Tibial nerve (tissue), 4 donors: ENCODE data around the gene SELPLG. TPM values are rescaled to one million over a fixed set of nuclear protein-coding genes. Genes with fewer than 3 reads are reported as not detected.

Source experiments
- DNase-seq, 2 donors: peaks; one replicate each; pipeline ENCODE4 v3.0.0-alpha.2; 2019; ENCODE audit warnings: low spot score in 2 of 2
- H3K27ac ChIP-seq, 4 donors: fragments of 200-600 bp; sonication (generic) in 3 of 4; one replicate each; pipeline ENCODE4 v1.5.1; 2017 to 2019; ENCODE audit warnings: mild to moderate bottlenecking in 1 of 4
- H3K27me3 ChIP-seq, 2 donors: fragments of 200-600 bp; sonication (generic) in 1 of 2; one replicate each; pipeline versions ENCODE4 v1.5.1 to v1.6.0; 2017 to 2019
- H3K36me3 ChIP-seq, 3 donors: fragments of 200-600 bp; sonication (generic); one replicate each; pipeline ENCODE4 v1.5.1; 2018 to 2019
- H3K4me1 ChIP-seq, 4 donors: fragments of 200-600 bp; sonication (generic) in 3 of 4; one replicate each; pipeline ENCODE4 v1.5.1; 2017 to 2019
- H3K4me3 ChIP-seq, 4 donors: fragments of 200-600 bp; sonication (generic) in 3 of 4; one replicate each; pipeline ENCODE4 v1.5.1; 2017 to 2019; ENCODE audit warnings: mild to moderate bottlenecking in 1 of 4, moderate library complexity in 1 of 4
- H3K9me3 ChIP-seq, 4 donors: fragments of 200-600 bp; sonication (generic) in 3 of 4; one replicate each; pipeline ENCODE4 v1.5.1; 2017 to 2019
- EP300 ChIP-seq, 2 donors: sonication (generic); formaldehyde crosslinking; IDR thresholded peaks; one replicate each; pipeline ENCODE4 v1.6.1; 2017; ENCODE audit warnings: antibody characterized with exemption in 2 of 2, mild to moderate bottlenecking in 1 of 2
- POLR2A ChIP-seq, 2 donors: fragments of 450-650 bp; IDR thresholded peaks; one replicate each; pipeline ENCODE4 v1.6.1; 2017; ENCODE audit warnings: antibody characterized with exemption in 2 of 2, mild to moderate bottlenecking in 2 of 2, moderate library complexity in 2 of 2
- WGBS, 2 donors: methylation state at CpG; one replicate each; pipeline ENCODE4 v1.1.5; 2018; 5-methylcytosine and 5-hydroxymethylcytosine counted together
- total RNA-seq, 4 donors: library from RNA; depleted of rRNA; stranded (reverse); fragments of >200 nt; gene quantifications; one replicate each; pipeline ENCODE4 v1.1.0, GENCODE V29; 2016
- TF ChIP-seq, protein P1 (sequence below), 5 experiments: fragments of 200-600 bp in 3 of 5; fragments of 450-650 bp in 2 of 5; sonication (generic) in 3 of 5; IDR thresholded peaks; one replicate each; pipeline ENCODE4 v1.5.1; 2016 to 2019; ENCODE audit warnings: antibody characterized with exemption in 5 of 5, mild to moderate bottlenecking in 3 of 5, moderate library complexity in 2 of 5

Gene SELPLG
- total RNA-seq, 4 donors from 2014 or later, result 4.5 to 15.1 (median 9.2) TPM

DNA sequence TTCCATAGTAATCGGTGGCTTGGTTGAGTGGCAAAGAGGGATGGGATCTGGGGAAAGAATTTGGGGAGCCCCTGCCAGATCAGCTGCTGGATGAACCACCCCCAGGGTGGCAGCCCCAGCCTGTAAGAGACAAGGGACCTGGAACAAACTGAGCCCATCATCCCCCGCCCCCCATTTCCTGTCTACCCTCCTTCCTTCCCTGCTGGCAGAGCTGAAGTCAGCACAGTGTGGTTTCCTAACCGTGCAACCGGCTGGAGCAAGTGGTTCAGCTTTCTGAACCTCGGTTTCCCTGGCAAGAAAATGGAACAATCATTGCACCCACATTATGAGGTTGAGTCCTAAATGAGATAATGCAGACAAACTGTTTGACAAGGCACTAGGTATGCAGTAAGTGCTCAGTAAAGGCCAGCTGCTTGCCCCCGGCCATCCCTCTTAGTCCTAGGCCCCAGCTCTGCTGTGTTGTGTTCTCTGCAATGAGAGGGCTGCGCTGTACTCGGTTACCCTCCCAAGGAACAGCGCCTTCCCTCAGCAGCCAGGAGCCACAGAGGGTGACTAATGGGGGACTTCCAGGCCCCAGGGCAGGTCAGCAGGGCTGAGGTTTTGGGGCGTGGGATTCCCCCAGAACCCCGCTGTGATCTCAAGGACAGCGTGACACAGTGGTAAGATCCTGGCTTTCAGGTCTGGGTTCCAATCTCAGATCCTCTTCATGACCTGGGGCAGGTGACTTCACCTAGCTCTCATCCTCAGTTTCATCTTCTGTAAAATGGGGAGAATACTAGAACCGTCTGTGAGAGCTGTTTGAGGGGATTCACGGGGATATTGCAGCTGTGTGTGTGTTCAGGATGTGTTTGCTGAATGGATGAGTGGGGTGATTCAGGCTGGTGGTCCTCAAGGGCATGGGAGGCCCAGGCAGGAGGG is 16.5 kb downstream of the SELPLG start:
- DNase-seq, result no peak
- Histone ChIP-seq H3K4me1 (peaks cover 0 to 37% (median 7%) of the 10 kb centered on the region in 4 donors), H3K4me3 (no peak overlapping the region), H3K9me3 (peaks cover 0 to 6% (median 0%) of the 10 kb centered on the region in 4 donors), H3K36me3 (no peaks in the 10 kb centered on the region), H3K27me3 (no peaks in the 10 kb centered on the region), H3K27ac (peak overlapping the region in 1 of 4 donors; percentile 31)
- no peak for TF ChIP-seq POLR2A (IDR thresholded peaks at IDR 0.05)
- TF ChIP-seq EP300 (IDR thresholded peaks at IDR 0.05), result no peak
- TF ChIP-seq, protein P1, sequence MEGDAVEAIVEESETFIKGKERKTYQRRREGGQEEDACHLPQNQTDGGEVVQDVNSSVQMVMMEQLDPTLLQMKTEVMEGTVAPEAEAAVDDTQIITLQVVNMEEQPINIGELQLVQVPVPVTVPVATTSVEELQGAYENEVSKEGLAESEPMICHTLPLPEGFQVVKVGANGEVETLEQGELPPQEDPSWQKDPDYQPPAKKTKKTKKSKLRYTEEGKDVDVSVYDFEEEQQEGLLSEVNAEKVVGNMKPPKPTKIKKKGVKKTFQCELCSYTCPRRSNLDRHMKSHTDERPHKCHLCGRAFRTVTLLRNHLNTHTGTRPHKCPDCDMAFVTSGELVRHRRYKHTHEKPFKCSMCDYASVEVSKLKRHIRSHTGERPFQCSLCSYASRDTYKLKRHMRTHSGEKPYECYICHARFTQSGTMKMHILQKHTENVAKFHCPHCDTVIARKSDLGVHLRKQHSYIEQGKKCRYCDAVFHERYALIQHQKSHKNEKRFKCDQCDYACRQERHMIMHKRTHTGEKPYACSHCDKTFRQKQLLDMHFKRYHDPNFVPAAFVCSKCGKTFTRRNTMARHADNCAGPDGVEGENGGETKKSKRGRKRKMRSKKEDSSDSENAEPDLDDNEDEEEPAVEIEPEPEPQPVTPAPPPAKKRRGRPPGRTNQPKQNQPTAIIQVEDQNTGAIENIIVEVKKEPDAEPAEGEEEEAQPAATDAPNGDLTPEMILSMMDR (IDR thresholded peaks at IDR 0.05), result no peak
- 77 to 79% methylated on average over 14 of the region's 14 CpGs for whole genome bisulfite sequencing, 2 donors

DNA sequence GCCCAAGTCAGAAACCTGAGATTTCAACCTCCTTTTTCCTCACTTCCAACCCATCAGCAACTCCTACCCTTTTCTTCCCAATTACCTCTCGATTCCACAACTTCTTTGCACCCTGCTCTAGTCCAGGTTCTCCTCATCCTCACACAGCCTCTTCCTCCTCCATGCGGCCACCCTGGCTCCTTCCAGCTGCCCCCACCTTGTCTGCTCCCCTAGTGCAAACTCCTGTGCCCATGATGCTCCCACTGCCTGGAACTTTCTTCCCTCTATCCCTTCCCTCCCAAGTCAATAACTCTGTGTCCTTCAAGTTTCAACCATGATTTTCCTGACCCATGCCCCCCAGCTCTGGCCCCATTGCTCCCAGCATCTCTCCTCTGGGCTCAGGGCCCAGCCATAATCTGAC is 17.3 kb downstream of the SELPLG start:
- TF ChIP-seq EP300 (IDR thresholded peaks at IDR 0.05) (no peak), POLR2A (IDR thresholded peaks at IDR 0.05) (no peak)
- TF ChIP-seq, protein P1 (IDR thresholded peaks at IDR 0.05), result no peak
- no peak for DNase-seq
- H3K4me1 ChIP-seq, result peaks cover 0 to 37% (median 7%) of the 10 kb centered on the region in 4 donors
- H3K27me3 ChIP-seq, result no peaks in the 10 kb centered on the region
- H3K27ac ChIP-seq, result no peak overlapping the region
- no peak overlapping the region for H3K4me3 ChIP-seq
- no peaks in the 10 kb centered on the region for H3K36me3 ChIP-seq
- WGBS, 2 donors, result 96 to 99% methylated on average over 2 of the region's 2 CpGs
- peaks cover 0 to 6% (median 0%) of the 10 kb centered on the region in 4 donors for H3K9me3 ChIP-seq

DNA sequence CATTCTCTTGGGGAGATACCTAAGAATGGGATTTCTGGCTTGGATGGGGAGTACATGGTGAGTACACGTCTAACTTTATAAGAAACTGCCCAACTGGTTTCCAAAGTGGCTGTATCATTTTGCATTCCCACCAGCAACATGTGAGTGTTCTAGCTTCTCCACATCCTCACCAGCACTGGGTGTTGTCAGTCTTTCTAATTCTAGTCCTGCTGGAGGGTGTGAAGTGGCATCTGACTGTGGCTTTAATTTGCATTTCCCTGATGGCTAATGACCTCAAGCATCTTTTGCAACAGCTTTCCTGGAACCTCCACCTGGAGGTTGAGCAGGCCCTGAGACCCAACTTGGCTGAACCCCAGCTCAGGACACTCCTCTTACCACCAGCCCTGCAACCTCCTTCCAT is 17.8 kb downstream of the SELPLG start:
- no peak overlapping the region for H3K4me3 ChIP-seq
- 67 to 86% methylated on average over 1 of the region's 1 CpG for WGBS, 2 donors
- no peak overlapping the region for H3K27ac ChIP-seq
- TF ChIP-seq EP300 (IDR thresholded peaks at IDR 0.05) (no peak), POLR2A (IDR thresholded peaks at IDR 0.05) (no peak)
- TF ChIP-seq, protein P1 (IDR thresholded peaks at IDR 0.05), result no peak
- no peak for DNase-seq
- H3K27me3 ChIP-seq, result no peaks in the 10 kb centered on the region
- peaks cover 0 to 37% (median 7%) of the 10 kb centered on the region in 4 donors for H3K4me1 ChIP-seq
- H3K9me3 ChIP-seq, result peaks cover 0 to 6% (median 0%) of the 10 kb centered on the region in 4 donors
- no peaks in the 10 kb centered on the region for H3K36me3 ChIP-seq

DNA sequence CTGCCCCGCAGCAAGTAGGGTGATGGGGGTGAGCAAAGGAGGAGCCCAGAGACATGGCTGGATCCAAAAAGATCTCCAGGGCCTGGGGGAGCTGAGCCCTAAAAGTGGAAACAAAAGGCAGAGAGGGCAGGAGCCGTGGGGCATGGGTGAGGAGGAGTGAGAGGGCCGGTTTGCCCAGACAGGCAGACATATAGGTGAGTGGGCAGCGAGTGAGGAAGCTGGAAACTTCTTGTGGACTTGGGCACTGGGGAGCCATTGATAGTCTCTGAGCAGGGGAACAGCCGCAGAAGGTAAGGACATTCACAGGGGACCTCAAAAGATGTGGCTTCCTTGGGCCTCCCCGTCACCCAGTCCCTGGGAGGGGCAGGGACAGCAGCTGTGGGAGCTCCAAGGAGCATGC is 19.1 kb downstream of the SELPLG start:
- no peak for DNase-seq
- Histone ChIP-seq H3K27me3 (no peaks in the 10 kb centered on the region), H3K36me3 (no peaks in the 10 kb centered on the region), H3K4me1 (peaks cover 0 to 42% (median 7%) of the 10 kb centered on the region in 4 donors), H3K9me3 (peaks cover 0 to 6% (median 0%) of the 10 kb centered on the region in 4 donors), H3K27ac (no peak overlapping the region), H3K4me3 (no peak overlapping the region)
- 90 to 92% methylated on average over 6 of the region's 6 CpGs for WGBS, 2 donors
- TF ChIP-seq, protein P1 (IDR thresholded peaks at IDR 0.05), result no peak
- TF ChIP-seq EP300 (IDR thresholded peaks at IDR 0.05), result no peak
- no peak for TF ChIP-seq POLR2A (IDR thresholded peaks at IDR 0.05)

DNA sequence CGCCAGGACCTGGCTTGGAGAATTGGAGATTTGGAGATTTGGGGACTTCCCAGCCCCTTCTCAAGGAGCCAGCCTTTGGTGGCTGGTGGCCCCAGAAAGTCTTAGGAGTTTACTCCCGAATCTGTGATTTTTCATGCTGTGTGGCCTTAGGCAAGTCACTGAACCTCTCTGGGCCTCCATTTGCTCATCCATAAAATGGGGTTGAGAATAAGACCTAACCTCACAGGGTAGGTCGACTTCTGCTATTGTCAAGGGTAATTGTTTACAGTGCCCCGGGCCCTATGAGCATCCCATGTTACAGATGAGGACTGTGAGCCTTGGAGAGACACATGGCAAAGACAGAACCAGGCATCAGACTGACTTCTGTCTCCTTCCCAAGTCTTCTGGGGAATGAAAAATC is 19.7 kb downstream of the SELPLG start:
- 77 to 90% methylated on average over 2 to 4 of the region's 4 CpGs for WGBS, 2 donors
- TF ChIP-seq EP300 (IDR thresholded peaks at IDR 0.05), result no peak
- TF ChIP-seq POLR2A (IDR thresholded peaks at IDR 0.05), result no peak
- TF ChIP-seq, protein P1 (IDR thresholded peaks at IDR 0.05), result no peak

More for the DNA sequence above, 19.7 kb downstream of the SELPLG start:
- Histone ChIP-seq H3K27ac (no peak overlapping the region), H3K4me3 (no peak overlapping the region), H3K4me1 (peaks cover 0 to 48% (median 7%) of the 10 kb centered on the region in 4 donors), H3K9me3 (peaks cover 0 to 6% (median 0%) of the 10 kb centered on the region in 4 donors), H3K27me3 (no peaks in the 10 kb centered on the region), H3K36me3 (no peaks in the 10 kb centered on the region)
- DNase-seq, result no peak
